Kidney (tissue), 14 donors: Measurements from ENCODE around the gene EPHB3. TPM values are rescaled to one million over a fixed set of nuclear protein-coding genes. Genes with fewer than 3 reads are reported as not detected.
"Not testable (repeated sequence)": the region's sequence is repeated elsewhere in the genome, so short reads cannot be mapped to it uniquely, and the experiment has no call there.

Experiments
- DNase-seq, 5 donors: peaks; one replicate each; pipeline ENCODE4 v3.0.0-alpha.2; 2013 to 2020
- FAIRE-seq: peaks from 2 replicates; lab custom pipeline; 2012; peaks lifted over from hg19 to GRCh38; lab: Jason Lieb, UNC
- H3K27ac ChIP-seq, 2 donors: one replicate each; pipeline ENCODE4 v1.7.0; 2013; ENCODE audit warnings: low read depth in 2 of 2, low read length in 2 of 2, inconsistent platforms in 1 of 2
- H3K27me3 ChIP-seq: one replicate; pipeline ENCODE4 v1.7.1; 2013; ENCODE audit warnings: low read length, inconsistent platforms; ENCODE audit not compliant: control insufficient read depth, insufficient read depth
- H3K36me3 ChIP-seq, 3 donors: one replicate each; pipeline versions ENCODE4 v1.7.0 to v1.7.1; 2013; ENCODE audit warnings: low read length in 3 of 3, control low read depth in 1 of 3, inconsistent platforms in 1 of 3; ENCODE audit not compliant: insufficient read depth in 3 of 3, control insufficient read depth in 2 of 3
- H3K4me1 ChIP-seq, 3 donors: one replicate each; pipeline versions ENCODE4 v1.7.0 to v1.7.1; 2013; ENCODE audit warnings: low read length in 3 of 3, inconsistent platforms in 1 of 3, low read depth in 1 of 3; ENCODE audit not compliant: control insufficient read depth in 2 of 3, insufficient read depth in 2 of 3
- H3K4me3 ChIP-seq, 3 donors: one replicate each; pipeline versions ENCODE4 v1.7.0 to v1.8.1; 2013; ENCODE audit warnings: low read length in 3 of 3, control low read depth in 1 of 3, inconsistent platforms in 1 of 3
- H3K9ac ChIP-seq, 3 donors: one replicate each; pipeline versions ENCODE4 v1.7.0 to v1.7.1; 2013; ENCODE audit warnings: low read length in 3 of 3, control low read depth in 1 of 3, inconsistent platforms in 1 of 3
- H3K9me3 ChIP-seq, 3 donors: one replicate each; pipeline versions ENCODE4 v1.7.0 to v1.7.1; 2013; ENCODE audit warnings: low read length in 3 of 3, control low read depth in 1 of 3, inconsistent platforms in 1 of 3; ENCODE audit not compliant: control insufficient read depth in 2 of 3, insufficient read depth in 1 of 3
- intact Hi-C: fragments of 100-400 bp; cut with DNase I; formaldehyde crosslinking; loops from one replicate; pipeline ENCODE4 v1.11.1; 2022
- polyA plus RNA-seq: library from polyadenylated mRNA; stranded (reverse); fragments of 350-450 nt; fragmentation: Illumina TruSeq; extraction: RNeasy Lipid Tissue Mini Kit (QIAGEN cat#74804); gene quantifications from one replicate; pipeline ENCODE4 v1.2.3, GENCODE V29; 2014; ENCODE audit warnings: low read depth, low replicate concordance; ENCODE audit not compliant: insufficient read depth
- total RNA-seq: library from RNA; stranded (reverse); fragmentation: NEBNext Ultra II Directional; extraction: Animal tissue kit (Norgen Biotek cat#: 25700); gene quantifications from one replicate; pipeline ENCODE4 v1.2.1, GENCODE V29; 2021
- TF ChIP-seq, protein P1 (sequence below): IDR thresholded peaks from 3 replicates; pipeline ENCODE4 v1.5.1; 2012; ENCODE audit warnings: mild to moderate bottlenecking, moderate library complexity, borderline replicate concordance; ENCODE audit not compliant: insufficient read depth; ENCODE audit errors: extremely low read depth
- donor health status: control.
- donor health status: control.
- donor health status: control.
- donor health status: control.
- donor health status: control.
- donor health status: DM: yes; HTN: yes; CAD: no.
- donor health status: Normal renal cell carcinoma (clear cell type).

Gene EPHB3
- total and polyA plus RNA-seq, 2 donors from 2014 or later: 1.4 to 3.8 TPM

DNA sequence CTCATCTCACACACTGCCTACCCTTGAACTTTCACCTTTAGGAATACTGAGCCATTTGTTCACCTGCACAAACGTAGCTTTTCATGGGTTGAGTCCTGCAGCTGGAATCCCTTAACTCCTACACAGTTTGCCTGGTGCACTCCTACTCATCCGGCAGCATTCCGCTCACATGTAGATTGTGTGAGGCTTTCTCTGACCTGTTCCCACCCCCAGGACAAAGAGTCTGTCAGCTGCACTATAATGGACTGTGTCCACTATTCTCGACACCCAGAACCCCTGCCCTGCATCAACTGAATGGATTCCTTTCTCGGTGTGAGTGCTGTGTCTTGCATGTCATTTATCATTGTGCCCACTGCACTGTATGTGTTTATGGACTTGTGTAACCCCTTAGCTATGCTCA, 54.9 kb downstream of the EPHB3 start:
- FAIRE-seq: no peak
- no peak overlapping the region for H3K27ac ChIP-seq
- no peak overlapping the region for H3K9ac ChIP-seq

DNA sequence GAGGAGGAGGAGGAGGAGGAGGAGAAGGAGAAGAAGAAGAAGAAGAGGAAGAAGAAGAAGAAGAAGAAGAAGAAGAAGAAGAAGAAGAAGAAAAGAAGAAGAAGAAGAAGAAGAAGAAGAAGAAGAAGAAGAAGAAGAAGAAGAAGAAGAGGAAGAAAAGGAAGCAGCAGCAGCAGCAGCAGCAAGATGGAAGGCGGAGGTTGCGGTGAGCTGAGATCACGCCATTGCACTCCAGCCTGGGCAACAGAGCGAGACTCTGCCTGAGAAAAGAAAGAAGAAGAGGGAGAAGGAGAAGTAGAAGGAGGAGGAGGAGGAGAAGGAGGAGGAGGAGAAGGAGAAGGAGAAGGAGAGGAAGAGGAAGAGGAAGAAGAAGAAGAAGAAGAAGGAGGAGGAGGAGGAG, 55.7 kb downstream of the EPHB3 start:
- H3K4me1 ChIP-seq, H3K9me3 ChIP-seq, intact Hi-C loops, H3K4me3 ChIP-seq, DNase-seq, H3K27ac ChIP-seq, H3K36me3 ChIP-seq, FAIRE-seq, H3K9ac ChIP-seq, H3K27me3 ChIP-seq: not testable (repeated sequence)

More for the DNA sequence above, 54.9 kb downstream of the EPHB3 start:
- no peak overlapping the region for H3K4me3 ChIP-seq
- H3K27me3 ChIP-seq: no peaks in the 10 kb centered on the region
- H3K9me3 ChIP-seq: no peaks in the 10 kb centered on the region
- DNase-seq: no peak
- TF ChIP-seq, protein P1, sequence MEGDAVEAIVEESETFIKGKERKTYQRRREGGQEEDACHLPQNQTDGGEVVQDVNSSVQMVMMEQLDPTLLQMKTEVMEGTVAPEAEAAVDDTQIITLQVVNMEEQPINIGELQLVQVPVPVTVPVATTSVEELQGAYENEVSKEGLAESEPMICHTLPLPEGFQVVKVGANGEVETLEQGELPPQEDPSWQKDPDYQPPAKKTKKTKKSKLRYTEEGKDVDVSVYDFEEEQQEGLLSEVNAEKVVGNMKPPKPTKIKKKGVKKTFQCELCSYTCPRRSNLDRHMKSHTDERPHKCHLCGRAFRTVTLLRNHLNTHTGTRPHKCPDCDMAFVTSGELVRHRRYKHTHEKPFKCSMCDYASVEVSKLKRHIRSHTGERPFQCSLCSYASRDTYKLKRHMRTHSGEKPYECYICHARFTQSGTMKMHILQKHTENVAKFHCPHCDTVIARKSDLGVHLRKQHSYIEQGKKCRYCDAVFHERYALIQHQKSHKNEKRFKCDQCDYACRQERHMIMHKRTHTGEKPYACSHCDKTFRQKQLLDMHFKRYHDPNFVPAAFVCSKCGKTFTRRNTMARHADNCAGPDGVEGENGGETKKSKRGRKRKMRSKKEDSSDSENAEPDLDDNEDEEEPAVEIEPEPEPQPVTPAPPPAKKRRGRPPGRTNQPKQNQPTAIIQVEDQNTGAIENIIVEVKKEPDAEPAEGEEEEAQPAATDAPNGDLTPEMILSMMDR: no peak
- H3K36me3 ChIP-seq: no peaks in the 10 kb centered on the region
- intact Hi-C loops: no loop called here
- H3K4me1 ChIP-seq: peaks cover 0 to 2% (median 0%) of the 10 kb centered on the region in 3 donors

DNA sequence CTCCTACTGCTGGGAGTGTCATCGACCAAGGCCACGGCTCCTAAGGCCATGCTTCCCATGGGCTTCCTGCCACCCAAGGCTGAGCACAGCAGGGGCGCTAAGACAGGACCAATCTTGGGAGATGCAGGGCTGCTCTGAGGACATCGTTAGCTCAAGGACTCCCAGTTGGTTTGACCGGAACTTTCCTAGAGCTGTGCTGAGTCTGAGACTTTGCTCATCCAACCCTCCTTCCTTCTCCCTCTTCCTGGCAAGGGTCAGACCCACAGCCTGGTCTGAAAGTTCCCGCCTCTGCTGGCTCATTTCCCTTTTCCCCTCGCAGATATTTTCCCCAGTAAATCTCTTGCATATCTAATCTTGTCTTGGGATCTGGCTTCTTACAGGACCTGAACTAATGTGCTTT, 57.2 kb downstream of the EPHB3 start:
- no peak for FAIRE-seq
- TF ChIP-seq, protein P1: no peak
- intact Hi-C loops: no loop called here
- H3K27ac ChIP-seq: no peak overlapping the region
- no peaks in the 10 kb centered on the region for H3K27me3 ChIP-seq
- no peaks in the 10 kb centered on the region for H3K9me3 ChIP-seq
- DNase-seq: no peak
- H3K36me3 ChIP-seq: no peaks in the 10 kb centered on the region
- no peak overlapping the region for H3K9ac ChIP-seq
- H3K4me3 ChIP-seq: no peak overlapping the region
- peaks cover 0 to 2% (median 0%) of the 10 kb centered on the region in 3 donors for H3K4me1 ChIP-seq

DNA sequence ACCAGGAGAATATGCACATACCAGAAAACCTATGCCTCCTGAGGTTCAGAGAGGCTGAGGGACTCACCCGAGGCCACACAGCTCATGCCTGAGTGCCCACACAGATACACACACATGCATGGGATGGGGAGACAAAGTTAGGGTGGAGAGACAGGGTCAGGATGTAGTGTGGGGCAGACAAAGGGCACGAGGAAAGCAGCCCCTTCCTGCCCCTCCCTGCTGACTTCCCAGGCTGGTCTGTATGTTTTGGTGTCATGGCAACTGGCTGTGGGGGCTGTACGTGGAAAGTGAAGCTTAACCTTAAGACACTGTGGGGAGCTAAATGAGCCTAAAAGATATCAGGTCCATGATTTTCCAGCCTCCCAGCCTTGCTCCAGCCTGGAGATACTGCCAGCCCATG, 57.8 kb downstream of the EPHB3 start:
- Histone ChIP-seq H3K4me1 (peaks cover 0 to 2% (median 0%) of the 10 kb centered on the region in 3 donors), H3K9me3 (no peaks in the 10 kb centered on the region), H3K4me3 (no peak overlapping the region), H3K27ac (no peak overlapping the region), H3K27me3 (no peaks in the 10 kb centered on the region), H3K36me3 (no peaks in the 10 kb centered on the region), H3K9ac (no peak overlapping the region)
- intact Hi-C loops: no loop called here
- peak in 4 of 5 donors; percentile 50 to 77 (median 66) for DNase-seq
- TF ChIP-seq, protein P1: no peak
- FAIRE-seq: no peak
